ENCODE measurements around the gene ZMIZ1.
A peak's percentile ranks its signal among the peaks of the same experiment; 100 is the strongest.

ZMIZ1 gene

DNA sequence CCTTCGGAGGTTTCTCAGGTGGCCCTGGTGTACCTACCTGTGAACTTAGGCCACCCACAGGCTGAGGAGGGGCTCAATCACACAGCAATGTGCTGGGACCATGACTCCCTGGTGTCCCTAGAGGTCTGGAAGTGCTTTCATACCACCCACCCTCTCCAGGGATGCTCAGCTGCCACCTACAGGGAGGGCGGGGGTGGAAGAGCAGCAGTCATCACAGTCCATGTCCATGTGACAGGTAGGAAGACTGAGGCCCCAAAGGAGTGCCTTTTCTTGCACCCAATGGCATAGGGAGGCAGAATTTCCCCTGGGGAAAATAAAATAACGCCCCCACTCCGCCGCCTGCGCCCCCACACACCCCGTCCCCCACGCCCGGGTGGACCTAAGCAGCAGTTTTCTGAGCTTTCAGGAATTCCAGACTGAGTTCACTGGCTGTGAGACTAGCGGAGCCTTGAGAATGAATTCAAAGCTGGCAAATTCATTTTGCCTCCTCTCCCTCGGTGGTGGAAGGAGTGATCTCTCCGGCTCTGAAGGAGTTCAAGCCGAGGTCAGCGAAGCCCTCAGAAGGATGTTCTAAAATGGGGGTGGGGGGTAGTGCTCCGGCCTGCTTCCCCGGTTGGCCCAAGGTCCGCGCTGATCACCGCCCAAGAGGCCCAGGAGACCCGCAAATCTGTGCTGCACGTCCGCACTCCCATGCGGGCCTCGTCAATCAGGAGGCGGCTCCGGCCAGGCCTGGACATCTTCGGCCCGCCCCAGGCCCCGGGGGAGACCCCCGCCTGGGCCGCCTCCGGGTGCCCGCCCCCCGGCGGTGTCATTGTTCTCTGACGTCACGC lies 2.1 kb upstream of the ZMIZ1 start:
- DNase-seq (ENCODE audit: low spot score), result peak; percentile 90

DNA sequence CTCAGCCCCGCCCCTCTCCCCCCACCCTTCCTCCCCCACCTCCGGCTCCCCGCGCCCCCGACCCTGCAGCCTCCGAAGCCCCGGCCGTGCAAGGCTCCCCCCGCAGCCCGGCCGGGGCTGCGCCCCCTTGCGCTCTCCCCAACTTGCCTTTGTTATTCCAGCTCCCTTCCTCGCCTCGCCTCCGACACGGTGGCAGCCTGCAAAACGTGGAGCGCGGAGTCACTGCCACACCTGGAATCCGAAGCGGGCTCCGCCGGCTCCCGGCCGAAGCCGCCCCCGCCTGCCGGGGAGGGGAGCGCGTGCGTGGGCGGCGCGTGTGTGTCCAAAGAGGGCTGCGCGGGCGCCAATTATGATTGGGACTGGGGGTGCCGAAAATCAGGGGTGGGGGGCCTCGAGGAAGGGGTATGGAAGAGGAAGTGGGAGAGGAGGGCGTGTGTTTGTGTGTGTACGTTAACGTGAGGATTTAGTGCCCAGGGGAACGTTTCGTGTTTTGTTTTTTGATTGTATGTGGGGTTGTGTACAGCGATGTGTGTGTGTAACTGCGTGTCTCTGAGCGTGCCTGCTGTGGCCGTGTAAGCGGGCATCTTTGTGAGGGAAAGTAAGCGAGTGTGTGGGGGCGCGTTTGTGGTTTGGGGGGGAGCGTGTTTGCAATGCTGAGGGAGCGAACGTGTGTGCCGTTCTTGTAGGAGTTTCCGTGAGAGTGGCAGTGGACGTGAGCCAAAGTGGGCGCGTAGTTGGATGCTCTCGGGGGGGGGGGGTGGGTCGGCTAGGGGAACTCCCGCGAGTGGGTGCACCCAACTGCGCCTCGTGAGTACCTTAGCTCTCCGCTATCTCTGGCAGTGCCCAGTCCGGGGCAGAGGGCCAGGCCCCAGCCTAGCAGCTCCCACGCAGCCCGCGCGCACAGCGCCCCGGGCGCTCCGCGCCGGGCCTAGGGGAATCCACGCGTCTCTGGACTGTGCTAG lies 1.2 kb upstream of the ZMIZ1 start:
- DNase-seq (ENCODE audit: low spot score), result peak; percentile 94

DNA sequence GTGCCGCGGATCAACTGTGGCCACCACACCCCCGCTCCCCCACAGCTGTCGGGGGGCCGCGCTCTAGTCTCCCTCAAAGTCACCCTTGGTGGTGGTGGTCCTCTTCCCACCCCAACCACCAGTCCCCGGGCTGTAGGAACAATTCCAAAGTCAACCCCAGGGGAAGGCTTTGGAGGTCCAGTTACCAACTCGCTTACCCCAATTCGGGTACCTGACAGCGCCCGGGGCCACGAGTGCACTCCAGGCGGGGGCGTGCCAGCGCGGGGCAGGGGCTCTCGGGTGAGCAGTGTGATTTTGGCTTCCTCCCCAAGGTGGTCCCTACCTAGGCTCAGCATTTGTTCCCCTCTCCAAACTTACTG lies 584 bp upstream of the ZMIZ1 start:
- DNase-seq (ENCODE audit: low spot score), result no peak

DNA sequence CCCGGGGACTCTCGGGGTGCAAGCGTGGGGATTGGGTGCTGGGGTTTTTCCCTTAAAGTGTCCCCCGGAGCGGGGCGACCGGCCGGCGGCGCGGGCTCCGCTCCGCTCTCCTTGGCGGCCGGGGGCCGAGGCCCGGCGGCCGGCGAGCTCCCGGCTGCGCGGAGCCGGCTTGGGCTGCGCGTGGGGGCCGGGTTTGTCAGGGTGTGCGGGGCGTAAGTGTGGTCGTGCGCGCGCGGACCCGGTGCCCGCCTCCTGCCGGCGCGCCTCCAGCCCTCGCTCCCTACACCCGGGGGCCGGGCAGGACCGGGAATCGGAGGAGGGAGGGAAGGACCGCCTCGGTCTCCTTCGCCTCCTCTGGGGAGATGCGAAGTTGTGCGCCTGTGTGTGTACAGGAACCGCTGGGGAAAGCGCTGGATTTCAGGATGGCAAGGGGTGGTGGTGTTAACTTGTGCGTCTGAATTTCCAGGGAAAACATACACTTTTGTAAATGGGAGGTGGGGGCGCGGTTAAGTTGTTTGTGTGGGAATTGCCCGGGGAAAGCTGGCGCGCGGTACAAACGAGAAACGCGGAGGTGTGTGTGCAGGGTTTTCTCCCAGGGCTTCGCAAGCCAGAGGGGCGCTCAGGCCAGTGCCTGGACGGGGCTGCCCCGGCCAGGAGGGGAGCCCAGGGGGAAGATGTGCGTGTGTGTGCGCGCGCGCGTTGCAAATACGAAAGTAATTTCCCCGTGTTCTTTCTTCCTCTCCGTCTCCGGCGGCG lies 737 bp downstream of the ZMIZ1 start:
- DNase-seq (ENCODE audit: low spot score), result peak; percentile 82

DNA sequence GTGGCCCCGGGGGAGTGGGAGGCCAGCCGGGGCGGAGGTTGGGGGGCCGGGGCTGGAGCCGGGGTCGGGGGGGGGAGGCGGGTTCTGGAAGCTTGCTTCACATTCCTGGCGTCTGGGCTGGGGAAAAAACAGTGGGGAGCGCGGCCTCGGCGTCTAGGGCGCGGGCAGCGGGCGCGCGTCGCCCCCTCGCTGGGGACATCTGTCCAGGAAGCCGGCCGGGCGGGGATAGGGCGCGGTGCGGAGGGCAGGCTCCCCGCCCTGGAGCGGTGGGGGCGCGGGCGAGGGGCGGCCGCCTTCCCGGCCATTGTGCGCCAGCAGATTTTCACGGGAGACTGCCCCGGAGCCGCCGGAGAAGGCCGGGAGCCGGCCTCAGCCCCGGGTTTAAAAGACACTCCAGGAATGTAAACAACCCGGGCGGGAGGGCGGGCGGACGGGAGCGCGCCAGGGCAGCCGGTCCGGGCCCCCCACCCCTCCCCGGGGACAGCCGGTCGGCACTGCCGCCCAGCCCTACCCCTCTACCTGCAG lies 1.4 kb downstream of the ZMIZ1 start:
- peak; percentile 85 for DNase-seq (ENCODE audit: low spot score)

DNA sequence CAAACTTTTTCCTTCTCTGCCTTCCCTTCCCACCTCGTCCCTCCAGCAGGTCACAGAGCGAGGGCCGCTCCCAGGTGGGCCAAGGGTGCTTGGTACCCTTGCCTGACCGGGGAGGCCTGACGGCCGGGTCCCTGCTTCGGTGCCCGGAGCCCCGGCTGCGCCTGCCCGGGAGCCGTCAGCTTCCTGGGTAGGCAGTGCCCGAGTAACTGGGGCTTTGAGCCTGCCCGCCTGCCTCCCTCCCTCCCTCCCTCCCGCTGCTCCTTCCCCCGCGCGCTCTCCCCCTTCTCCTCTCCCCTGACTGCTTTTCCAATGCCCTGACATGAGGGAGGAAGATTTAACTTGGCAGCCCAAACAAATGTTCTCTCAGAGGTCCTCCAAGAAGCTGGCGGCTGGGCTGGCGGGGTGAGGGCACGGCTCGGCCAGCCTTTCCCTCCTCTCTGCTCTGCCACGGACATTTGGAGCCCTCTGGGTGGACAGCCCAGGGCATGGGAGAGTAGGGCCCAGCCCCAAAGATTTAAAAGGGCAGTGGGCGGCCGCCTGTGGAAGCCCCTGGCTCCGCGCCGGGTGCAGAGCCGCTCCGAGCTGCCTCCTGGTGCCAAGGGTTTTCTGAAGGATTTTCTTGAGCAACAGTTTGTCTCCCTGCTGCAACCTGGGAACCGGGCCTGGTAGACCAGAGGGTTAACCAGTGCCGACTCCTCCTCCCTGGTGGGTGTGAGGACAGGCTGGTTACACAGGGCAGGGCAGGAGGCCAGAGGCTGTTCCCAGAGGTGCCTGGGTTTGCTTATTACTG lies 2.0 kb downstream of the ZMIZ1 start:
- peak; percentile 91 for DNase-seq (ENCODE audit: low spot score)

DNA sequence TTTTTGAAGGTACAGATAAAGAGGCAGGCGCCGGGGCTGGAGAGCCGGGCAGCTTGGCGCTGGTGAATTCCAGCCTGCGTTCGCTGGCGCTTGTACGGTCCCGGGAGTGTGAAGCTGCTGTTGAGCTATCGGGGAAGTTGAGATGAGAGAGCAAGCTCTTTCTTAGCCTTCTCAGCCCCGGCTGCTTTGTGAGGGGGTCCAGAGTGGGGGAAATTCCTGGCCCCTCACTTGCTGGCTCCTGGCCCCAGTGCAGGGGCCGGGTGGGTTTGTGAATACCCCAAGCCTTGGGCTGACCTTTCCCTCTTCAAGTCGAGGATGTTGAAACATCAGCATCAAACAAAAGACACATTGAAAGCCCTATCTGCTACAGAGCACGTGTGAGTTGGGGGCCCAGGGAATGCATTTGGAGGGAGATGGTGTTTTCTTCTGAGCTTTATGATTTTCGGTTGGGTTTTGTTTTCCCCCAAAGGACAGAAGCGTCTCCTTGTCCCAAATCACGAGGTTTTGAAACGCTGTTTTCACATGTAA lies 2.7 kb downstream of the ZMIZ1 start:
- DNase-seq (ENCODE audit: low spot score), result no peak

DNA sequence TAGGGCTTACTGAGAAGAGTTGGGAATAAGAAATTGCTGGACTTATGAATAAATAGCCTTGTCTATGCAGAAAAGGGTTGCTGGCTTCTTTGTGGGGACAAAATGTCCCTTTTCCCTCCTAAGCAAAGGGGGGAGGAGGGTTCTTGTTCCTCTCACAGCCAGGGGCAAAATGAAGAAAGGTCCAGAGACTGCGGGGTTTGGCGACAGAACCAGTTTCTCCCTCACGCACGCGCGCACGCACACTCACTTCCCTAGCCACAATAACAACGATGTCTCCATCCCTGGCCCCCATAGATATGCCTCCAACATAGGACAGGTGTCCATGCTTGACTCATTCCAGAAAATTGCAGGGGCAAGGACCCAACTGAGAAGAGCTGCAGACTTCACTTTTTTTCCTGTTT lies 3.3 kb downstream of the ZMIZ1 start:
- DNase-seq (ENCODE audit: low spot score), result no peak

DNA sequence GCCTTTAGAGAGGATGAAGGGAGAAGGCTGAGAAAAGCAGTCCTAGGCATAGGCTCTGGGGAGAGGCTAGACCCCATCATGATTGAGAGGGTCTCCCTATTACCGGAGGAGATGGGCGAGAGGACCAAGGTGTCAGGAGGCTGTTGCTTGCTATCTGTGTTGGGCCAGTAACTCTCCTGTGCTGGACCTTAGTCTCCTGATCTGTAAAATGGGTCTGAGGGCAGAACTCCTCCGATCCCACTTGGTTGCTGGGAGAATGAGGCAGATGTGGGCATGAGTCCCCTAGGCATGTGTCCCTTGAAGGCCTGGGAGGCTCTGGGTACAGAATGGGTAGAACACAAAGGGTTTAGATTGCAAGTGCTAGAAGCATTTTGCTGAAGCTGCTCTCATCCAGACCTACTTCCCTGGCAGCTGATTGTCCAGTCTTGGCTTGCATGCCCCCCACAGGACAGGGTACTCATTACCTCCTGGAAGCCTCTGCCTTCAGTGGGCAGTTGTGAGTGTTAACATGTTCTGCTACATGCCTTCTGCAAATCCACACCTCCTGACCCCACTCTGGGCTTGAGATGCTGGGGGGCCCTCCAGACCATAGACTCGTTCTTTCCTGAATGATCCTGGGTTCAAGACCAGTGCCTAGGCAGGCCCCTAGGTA lies 4.4 kb downstream of the ZMIZ1 start:
- peak; percentile 21 for DNase-seq (ENCODE audit: low spot score)

DNA sequence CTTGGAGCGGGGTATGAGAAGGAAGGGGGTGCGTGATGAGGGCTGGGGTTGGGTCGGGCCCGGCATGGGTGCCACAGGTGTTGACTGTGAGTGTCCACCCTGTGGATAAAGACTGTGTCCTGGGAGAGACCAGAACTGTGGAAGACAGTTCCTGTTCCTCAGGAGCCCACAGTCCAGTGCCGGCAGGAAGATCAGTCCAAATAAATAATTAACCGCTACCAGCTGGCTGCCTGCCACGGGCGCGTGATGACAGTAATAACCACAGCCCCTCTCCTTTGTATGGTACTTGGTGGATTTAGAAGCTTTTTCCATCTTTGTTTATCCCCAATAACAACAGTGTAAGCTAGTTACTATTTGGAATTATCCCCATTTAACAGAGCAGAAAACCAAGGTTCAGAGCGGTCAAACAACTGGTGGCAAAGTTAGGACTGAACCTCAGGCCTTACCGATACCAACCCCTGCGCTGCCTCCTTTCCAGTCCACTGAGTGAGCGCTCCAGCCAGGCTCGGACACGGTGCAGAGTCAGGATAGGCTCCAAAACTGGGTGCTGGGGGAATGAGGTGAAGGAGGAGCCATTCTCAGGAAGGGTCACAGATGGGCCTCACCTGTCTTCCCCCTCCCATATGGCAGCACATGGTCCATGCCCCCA lies 5.1 kb downstream of the ZMIZ1 start:
- peak; percentile 43 for DNase-seq (ENCODE audit: low spot score)

DNA sequence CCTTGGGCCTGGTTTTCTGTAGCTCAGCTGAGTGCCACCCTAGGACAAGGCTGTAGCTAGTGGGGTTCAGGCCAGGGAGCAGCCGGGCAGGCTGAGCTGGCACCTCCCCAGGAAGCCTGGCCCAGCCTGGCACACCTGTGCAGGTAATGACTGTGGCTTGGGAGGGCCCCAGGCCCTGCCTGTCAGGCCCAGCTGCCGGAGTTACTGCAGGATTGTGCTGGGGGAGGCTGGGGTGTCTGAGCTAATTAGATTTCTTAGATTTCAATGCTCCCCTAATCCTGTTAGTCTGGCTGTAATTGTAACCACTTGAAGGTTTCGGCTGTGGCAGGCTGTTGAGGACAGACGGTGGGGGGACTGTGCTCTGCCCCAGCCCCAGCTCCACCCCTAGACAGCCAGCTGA lies 6.0 kb downstream of the ZMIZ1 start:
- DNase-seq (ENCODE audit: low spot score), result no peak

DNA sequence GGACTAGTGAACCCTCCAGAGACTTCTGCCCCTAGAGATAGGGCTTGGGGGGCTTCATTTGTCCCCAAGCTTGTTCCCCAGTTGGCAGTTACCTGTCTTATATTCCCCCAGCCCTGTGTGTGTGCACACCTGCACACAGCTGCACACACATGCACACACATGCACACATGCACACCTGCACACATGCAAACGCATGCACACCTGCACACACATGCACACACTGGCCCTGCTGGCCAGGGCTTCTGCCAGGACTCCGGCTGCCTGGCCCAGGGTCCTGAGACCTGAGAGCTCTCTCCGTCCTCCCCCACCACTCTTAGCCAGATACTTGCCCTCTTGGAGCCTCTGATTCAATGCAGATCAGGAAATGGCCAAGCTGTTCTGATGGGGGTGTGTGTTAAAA lies 6.7 kb downstream of the ZMIZ1 start:
- no peak for DNase-seq (ENCODE audit: low spot score)

DNA sequence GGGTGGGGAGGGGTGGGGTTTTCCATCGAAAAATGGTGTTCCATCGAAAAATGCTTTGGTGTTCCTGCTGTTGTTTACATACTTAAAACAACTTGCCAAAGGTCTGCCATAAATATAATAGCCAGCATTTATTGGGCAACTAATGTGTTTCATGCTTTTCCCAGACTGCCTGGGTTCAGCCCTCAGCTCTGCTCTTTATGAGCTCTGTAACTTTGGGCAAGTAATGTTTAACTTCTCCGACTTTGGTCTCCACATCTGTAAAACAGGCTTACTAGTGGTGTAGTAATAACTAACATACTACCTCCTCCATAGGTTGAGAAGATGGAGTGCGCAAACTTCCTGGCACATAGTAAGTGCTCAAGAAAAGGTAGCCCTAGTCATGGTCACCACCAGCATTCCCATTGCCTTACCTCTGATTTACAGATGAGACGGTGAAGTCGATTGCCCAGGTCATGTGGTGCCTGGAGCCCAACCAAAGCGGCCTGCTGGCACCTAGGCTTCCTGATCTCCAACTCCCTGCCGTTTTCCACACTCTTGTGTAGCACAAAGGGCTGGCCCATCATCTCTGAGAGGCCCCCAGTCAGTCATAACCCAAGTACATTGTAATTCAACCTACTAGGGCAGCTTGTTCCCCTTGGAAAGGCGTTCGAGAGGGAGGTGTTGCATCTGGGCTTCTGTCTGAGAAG lies 8.9 kb downstream of the ZMIZ1 start:
- no peak for DNase-seq (ENCODE audit: low spot score)

DNA sequence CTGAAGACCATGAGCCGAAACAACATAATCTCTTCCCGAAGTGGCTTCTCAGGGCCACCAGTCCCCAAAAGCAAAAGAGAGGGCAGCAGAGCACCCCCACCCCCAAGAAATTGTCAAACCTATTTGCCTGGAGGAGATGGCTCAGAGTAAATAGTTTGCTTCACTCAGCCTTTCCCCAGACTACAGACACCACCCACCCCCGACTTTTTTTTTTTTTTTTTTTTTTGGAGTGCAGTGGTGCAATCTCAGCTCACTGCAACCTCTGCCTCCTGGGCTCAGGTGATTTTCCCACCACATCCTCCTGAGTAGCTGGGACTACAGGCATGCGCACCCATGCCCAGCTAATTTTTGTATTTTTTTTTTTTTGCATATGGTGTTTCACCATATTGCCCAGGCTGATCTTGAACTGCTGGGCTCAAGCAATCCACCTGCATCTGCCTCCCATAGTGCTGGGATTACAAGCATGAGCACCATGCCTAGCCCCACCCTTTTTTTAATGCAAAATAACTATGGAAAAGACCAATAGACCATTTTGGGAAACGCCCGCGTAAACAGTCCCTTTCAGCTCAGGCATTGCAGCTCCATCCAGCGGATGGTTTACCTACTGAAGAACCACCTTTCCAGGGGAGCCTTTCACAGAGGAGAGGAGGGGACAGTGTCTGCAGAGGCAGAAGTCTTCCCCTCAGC lies 9.7 kb downstream of the ZMIZ1 start:
- DNase-seq (ENCODE audit: low spot score), result no peak

DNA sequence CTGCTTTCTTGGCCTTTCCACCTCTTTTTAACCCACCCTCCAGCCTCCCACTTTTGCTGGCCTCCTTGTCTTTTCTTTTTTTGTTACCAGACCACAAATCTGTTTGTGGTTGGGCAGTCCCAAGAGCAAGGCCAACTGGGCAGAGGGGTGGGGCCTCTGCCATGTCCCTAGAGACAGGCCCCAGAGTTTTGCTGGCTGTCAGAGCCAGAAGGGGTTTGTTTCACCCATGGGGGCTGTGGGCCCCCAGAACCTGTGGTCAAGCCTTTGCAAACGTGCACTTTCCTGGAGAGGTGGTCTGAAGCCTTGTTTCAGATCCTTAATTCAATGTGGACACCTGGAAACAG lies 10.3 kb downstream of the ZMIZ1 start:
- DNase-seq (ENCODE audit: low spot score), result peak; percentile 33

DNA sequence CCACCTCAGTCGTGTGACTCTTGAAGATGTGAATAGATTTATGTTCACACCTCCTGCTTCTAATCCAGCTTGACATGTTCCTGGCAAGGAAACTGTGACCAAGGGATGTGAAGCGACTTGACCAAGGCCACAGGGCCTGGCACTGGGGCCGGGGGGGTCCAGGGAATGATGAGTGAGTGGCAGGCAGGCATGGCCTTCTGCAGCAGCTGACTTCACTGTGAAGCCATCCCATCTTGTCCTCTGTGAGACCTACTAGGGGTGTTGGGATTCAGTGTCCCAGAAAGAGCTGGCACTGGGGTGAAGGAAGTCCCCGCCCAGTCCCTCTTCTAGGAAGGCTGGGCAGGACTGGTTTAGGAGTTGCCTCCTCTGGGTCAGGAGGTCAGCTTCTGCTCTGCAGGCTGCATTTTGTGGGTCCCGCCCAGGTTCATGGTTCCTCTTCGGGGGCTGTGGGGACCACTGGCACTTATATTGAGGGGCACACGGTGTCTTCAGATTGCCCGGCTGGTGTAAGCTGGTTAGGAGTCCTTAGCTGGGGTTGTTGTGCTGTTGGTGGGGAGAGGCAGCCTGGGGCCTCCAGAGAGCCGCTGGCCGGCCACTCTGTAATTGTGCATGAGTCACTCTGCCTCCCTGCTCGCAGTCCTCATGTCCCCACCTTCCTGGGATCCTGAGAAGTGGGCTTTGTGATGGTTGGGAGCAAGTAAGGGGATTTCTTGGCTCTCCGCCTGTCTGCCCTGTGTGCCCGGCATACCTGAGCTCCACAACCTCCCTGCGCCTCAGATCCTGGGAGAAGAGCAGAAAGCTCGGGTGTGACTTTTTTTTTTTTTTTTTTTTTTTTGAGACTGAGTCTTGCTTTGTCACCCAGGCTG lies 11.0 kb downstream of the ZMIZ1 start:
- DNase-seq (ENCODE audit: low spot score), result peak; percentile 81

DNA sequence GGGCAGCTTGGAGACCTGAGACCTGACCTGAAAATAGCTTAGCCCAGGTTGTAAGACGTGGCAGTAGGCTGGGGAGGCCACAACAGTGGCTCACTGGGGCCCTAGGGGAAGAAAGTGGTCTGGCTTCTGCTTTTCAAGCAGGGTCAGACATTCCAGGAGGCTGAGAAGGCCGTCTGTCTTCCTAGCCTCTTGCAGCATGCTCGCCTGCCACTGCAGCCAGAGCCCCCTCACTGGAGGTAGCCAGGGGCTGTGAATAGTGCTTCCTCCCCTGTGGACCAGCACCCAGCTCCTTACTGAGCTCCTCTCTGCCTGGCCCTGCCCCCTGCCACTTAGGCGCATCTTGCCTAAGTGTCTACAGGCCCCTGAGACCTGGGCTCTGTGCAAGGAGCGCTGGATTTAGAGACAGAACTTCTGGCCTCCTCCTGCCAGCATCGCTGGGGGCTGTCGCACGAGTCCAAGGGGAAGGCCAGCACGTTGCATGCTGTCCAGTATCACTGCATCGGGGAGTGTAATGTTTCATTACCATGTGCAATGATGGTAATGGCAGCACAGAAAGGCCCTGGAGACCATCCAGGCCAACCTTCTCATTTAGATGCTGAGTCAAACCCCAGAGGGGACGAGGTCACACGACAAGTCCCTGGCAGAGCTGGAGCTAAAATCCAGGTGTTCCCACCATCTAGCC lies 12.7 kb downstream of the ZMIZ1 start:
- DNase-seq (ENCODE audit: low spot score), result peak; percentile 83

DNA sequence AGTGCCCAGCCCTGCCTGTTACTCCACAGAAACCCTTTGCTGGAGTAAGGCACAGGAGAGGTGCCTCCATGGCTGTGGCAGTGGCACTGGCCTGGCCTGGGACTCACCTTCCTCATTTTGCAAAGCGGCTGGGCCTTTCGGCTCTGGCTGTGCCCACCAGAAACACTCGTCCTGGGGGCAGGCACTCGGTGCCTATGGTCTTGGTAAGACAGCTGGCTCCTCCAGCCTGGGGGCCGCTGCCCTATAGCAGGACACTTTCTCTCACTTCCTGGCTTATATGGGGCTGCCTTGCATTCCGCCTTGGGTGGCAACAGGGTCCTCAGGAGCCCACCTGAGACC lies 13.2 kb downstream of the ZMIZ1 start:
- DNase-seq (ENCODE audit: low spot score), result no peak
